KOPT-K1 (cell line): ENCODE results near the gene RNF2.
"Not testable (repeated sequence)": the region's sequence is repeated elsewhere in the genome, so short reads cannot be mapped to it uniquely, and the experiment has no call there.

Experiments used
- H3K27ac ChIP-seq: fragments of 200-600 bp; sonication (generic); 2 replicates; pipeline ENCODE4 v1.5.1; 2016; ENCODE audit warnings: antibody characterized with exemption, mild to moderate bottlenecking, low read depth, low read length; ENCODE audit not compliant: poor library complexity, severe bottlenecking
- H3K36me3 ChIP-seq: fragments of 200-600 bp; sonication (generic); 2 replicates; pipeline ENCODE4 v1.5.1; 2017; ENCODE audit warnings: antibody characterized with exemption, mild to moderate bottlenecking, low read length, moderate library complexity; ENCODE audit not compliant: insufficient read depth
- H3K9me3 ChIP-seq: fragments of 200-600 bp; sonication (generic); 2 replicates; pipeline ENCODE4 v1.5.1; 2017; ENCODE audit warnings: antibody characterized with exemption, low read length, mild to moderate bottlenecking; ENCODE audit not compliant: insufficient read depth, poor library complexity, severe bottlenecking

The RNF2 gene

GRCh38 chr1:185065006-185065405, 19.6 kb downstream of the RNF2 start:
- not testable (repeated sequence) for H3K36me3 ChIP-seq, H3K27ac ChIP-seq
- H3K9me3 ChIP-seq, result peaks cover 25% of the 10 kb centered on the region

GRCh38 chr1:185066181-185066580, 20.8 kb downstream of the RNF2 start:
- Histone ChIP-seq H3K36me3 (0 out of 2 replicates have a peak, but pooled peaks cover 6% of the 10 kb centered on the region), H3K9me3 (peaks cover 28% of the 10 kb centered on the region), H3K27ac (no peak overlapping the region)

- Histone ChIP-seq H3K9me3 (peaks cover 20% of the 10 kb centered on the region), H3K27ac (no peak overlapping the region), H3K36me3 (0 out of 2 replicates have a peak, but pooled peaks cover 6% of the 10 kb centered on the region)
These were observed 23.0 kb downstream of the RNF2 start for GRCh38 chr1:185068341-185068740.

- Histone ChIP-seq H3K9me3 (peaks cover 12% of the 10 kb centered on the region), H3K27ac (no peak overlapping the region), H3K36me3 (0 out of 2 replicates have a peak, but pooled peaks cover 6% of the 10 kb centered on the region)
These were observed 23.9 kb downstream of the RNF2 start for GRCh38 chr1:185069202-185069772.

- Histone ChIP-seq H3K9me3 (peaks cover 6% of the 10 kb centered on the region), H3K36me3 (0 out of 2 replicates have a peak, but pooled peaks cover 6% of the 10 kb centered on the region), H3K27ac (no peak overlapping the region)
These were observed 24.7 kb downstream of the RNF2 start for GRCh38 chr1:185070051-185070450.

- Histone ChIP-seq H3K27ac (no peak overlapping the region), H3K9me3 (peaks cover 12% of the 10 kb centered on the region), H3K36me3 (no peaks in the 10 kb centered on the region)
These were observed 28.4 kb downstream of the RNF2 start for GRCh38 chr1:185073725-185074124.

GRCh38 chr1:185074307-185074706, 28.9 kb downstream of the RNF2 start:
- H3K27ac ChIP-seq, result no peak overlapping the region
- peaks cover 12% of the 10 kb centered on the region for H3K9me3 ChIP-seq
- no peaks in the 10 kb centered on the region for H3K36me3 ChIP-seq

GRCh38 chr1:185075476-185075875, 30.1 kb downstream of the RNF2 start:
- Histone ChIP-seq H3K27ac (no peak overlapping the region), H3K9me3 (peaks cover 9% of the 10 kb centered on the region), H3K36me3 (no peaks in the 10 kb centered on the region)

- Histone ChIP-seq H3K27ac (no peak overlapping the region), H3K36me3 (no peaks in the 10 kb centered on the region), H3K9me3 (peaks cover 9% of the 10 kb centered on the region)
These were observed 32.0 kb downstream of the RNF2 start for GRCh38 chr1:185077374-185077773.

GRCh38 chr1:185080422-185080821, 35.1 kb downstream of the RNF2 start:
- H3K36me3 ChIP-seq, result no peaks in the 10 kb centered on the region
- H3K27ac ChIP-seq, result no peak overlapping the region
- peaks cover 2% of the 10 kb centered on the region for H3K9me3 ChIP-seq

GRCh38 chr1:185083818-185084217, 38.5 kb downstream of the RNF2 start:
- peaks cover 12% of the 10 kb centered on the region; the same call in 1 of the 2 replicates for H3K36me3 ChIP-seq
- no peaks in the 10 kb centered on the region for H3K9me3 ChIP-seq
- no peak overlapping the region for H3K27ac ChIP-seq

- peaks cover 30% of the 10 kb centered on the region for H3K36me3 ChIP-seq
- no peaks in the 10 kb centered on the region for H3K9me3 ChIP-seq
- H3K27ac ChIP-seq, result no peak overlapping the region
These were observed 41.7 kb downstream of the RNF2 start for GRCh38 chr1:185087101-185087500.

- no peaks in the 10 kb centered on the region for H3K9me3 ChIP-seq
- no peak overlapping the region for H3K27ac ChIP-seq
- H3K36me3 ChIP-seq, result peaks cover 33% of the 10 kb centered on the region
These were observed 42.4 kb downstream of the RNF2 start for GRCh38 chr1:185087746-185088145.

GRCh38 chr1:185091480-185091879, 46.1 kb downstream of the RNF2 start:
- Histone ChIP-seq H3K9me3 (no peaks in the 10 kb centered on the region), H3K27ac (no peak overlapping the region), H3K36me3 (peaks cover 57% of the 10 kb centered on the region)

GRCh38 chr1:185094761-185095160, 49.4 kb downstream of the RNF2 start:
- Histone ChIP-seq H3K9me3 (no peaks in the 10 kb centered on the region), H3K27ac (no peak overlapping the region), H3K36me3 (peaks cover 58% of the 10 kb centered on the region)

- H3K36me3 ChIP-seq, result peaks cover 71% of the 10 kb centered on the region
- no peaks in the 10 kb centered on the region for H3K9me3 ChIP-seq
- no peak overlapping the region for H3K27ac ChIP-seq
These were observed 51.2 kb downstream of the RNF2 start for GRCh38 chr1:185096531-185096930.
